ENCODE data around the gene UPF3A.
"Not testable (repeated sequence)": the region's sequence is repeated elsewhere in the genome, so short reads cannot be mapped to it uniquely, and the experiment has no call there.

UPF3A gene

DNA sequence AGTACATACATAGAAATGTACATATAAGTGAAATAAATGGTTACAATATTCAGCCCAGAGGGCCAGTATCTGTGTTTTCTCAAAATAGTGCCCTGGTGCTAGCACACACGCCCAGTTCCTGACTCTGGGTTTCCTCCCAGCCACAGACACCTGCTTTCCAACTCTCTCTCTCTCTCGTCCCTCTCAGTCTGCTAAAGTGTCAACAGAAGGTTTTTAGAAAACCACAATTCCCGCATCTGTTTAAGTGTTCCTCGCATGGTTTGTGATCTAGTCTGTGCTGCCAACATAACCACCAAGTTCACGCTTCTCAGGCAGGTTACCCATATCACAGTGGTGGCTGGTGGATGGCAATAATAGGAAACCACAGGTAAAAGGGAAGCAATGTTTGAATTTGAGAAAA, 17.8 kb upstream of the UPF3A start:
- POLR2A ChIA-PET: no interaction called here
- DNase-seq (ENCODE audit: extremely low spot score): no peak
- CTCF ChIA-PET: no interaction called here
- TF ChIP-seq LEF1 (IDR thresholded peaks at IDR 0.05; ENCODE audit: borderline replicate concordance) (no peak), ARNT (IDR thresholded peaks at IDR 0.05) (no peak), FOXA1 (IDR thresholded peaks at IDR 0.05) (no peak), ELF4 (IDR thresholded peaks at IDR 0.05) (no peak), PKNOX1 (IDR thresholded peaks at IDR 0.05) (no peak), BHLHE40 (IDR thresholded peaks at IDR 0.05; ENCODE audit: borderline replicate concordance) (no peak), TARDBP (IDR thresholded peaks at IDR 0.05) (no peak), SP1 (IDR thresholded peaks at IDR 0.05) (no peak), HDGF (IDR thresholded peaks at IDR 0.05; ENCODE audit: borderline replicate concordance) (no peak), FOXM1 (IDR thresholded peaks at IDR 0.05; ENCODE audit: borderline replicate concordance) (no peak), CTBP1 (IDR thresholded peaks at IDR 0.05; ENCODE audit: borderline replicate concordance) (no peak), SUZ12 (IDR thresholded peaks at IDR 0.05) (no peak), L3MBTL2 (conservative IDR thresholded peaks at IDR 0.05) (no peak), NFRKB (IDR thresholded peaks at IDR 0.05) (no peak), FOXK2 (IDR thresholded peaks at IDR 0.05) (no peak)

GRCh38 chr13:114264313-114264712, 17.1 kb upstream of the UPF3A start:
- POLR2A ChIA-PET: not testable (repeated sequence)

DNA sequence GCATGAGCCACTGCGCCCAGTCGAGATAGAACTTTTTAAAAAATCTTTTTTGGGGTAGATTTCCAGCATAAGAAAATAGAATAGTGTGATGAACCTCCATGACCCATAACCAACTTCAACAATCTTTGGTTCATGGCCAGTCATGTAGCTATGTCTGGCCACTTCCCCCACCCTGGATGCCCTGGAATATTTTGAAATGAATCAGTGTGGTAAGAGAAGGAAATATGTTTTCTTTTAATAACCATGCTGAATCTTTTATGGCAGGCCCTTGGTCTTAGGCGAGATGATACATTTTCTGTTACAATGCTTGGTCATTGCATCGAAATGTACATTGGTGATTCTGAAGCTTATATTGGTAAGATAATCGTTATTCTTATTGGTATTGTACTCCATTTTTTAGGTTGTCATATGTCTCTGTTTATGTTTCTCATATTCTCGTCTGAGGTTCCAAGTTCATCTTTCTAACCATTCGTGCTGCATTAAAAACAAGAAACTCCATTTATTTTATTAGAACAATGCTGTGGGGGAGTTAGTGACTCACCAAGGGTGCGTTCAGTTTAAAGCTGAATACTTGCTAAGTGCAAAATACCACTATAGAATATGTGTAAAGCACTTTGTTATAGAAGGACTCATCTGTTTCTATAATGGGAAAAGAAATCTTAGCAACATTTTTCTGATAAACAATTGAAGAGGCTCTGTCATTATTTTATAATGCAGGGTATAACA, 16.4 kb upstream of the UPF3A start:
- TF ChIP-seq SP1 (IDR thresholded peaks at IDR 0.05) (no peak), ELF4 (IDR thresholded peaks at IDR 0.05) (no peak), BHLHE40 (IDR thresholded peaks at IDR 0.05; ENCODE audit: borderline replicate concordance) (no peak), CTBP1 (IDR thresholded peaks at IDR 0.05; ENCODE audit: borderline replicate concordance) (no peak), L3MBTL2 (conservative IDR thresholded peaks at IDR 0.05) (no peak), HDGF (IDR thresholded peaks at IDR 0.05; ENCODE audit: borderline replicate concordance) (no peak), LEF1 (IDR thresholded peaks at IDR 0.05; ENCODE audit: borderline replicate concordance) (no peak), PKNOX1 (IDR thresholded peaks at IDR 0.05) (no peak), ARNT (IDR thresholded peaks at IDR 0.05) (no peak), FOXM1 (IDR thresholded peaks at IDR 0.05; ENCODE audit: borderline replicate concordance) (no peak), ZNF384 (IDR thresholded peaks at IDR 0.05) (no peak), FOXK2 (IDR thresholded peaks at IDR 0.05) (no peak), SUZ12 (IDR thresholded peaks at IDR 0.05) (no peak), TARDBP (IDR thresholded peaks at IDR 0.05) (no peak), FOXA1 (IDR thresholded peaks at IDR 0.05) (no peak), NFRKB (IDR thresholded peaks at IDR 0.05) (no peak)
- DNase-seq (ENCODE audit: extremely low spot score): no peak
- ChIA-PET POLR2A (no interaction called here), CTCF (no interaction called here)

More at GRCh38 chr13:114264313-114264712, 17.1 kb upstream of the UPF3A start:
- DNase-seq (ENCODE audit: extremely low spot score); CTCF ChIA-PET: not testable (repeated sequence)

- ChIA-PET CTCF (no interaction called here), POLR2A (no interaction called here)
- TF ChIP-seq FOXK2 (IDR thresholded peaks at IDR 0.05) (no peak), PKNOX1 (IDR thresholded peaks at IDR 0.05) (no peak), ZNF384 (IDR thresholded peaks at IDR 0.05) (no peak), ELF4 (IDR thresholded peaks at IDR 0.05) (no peak), L3MBTL2 (conservative IDR thresholded peaks at IDR 0.05) (no peak)
- no peak for DNase-seq (ENCODE audit: extremely low spot score)
Observed at GRCh38 chr13:114266241-114266640, 15.2 kb upstream of the UPF3A start.

DNA sequence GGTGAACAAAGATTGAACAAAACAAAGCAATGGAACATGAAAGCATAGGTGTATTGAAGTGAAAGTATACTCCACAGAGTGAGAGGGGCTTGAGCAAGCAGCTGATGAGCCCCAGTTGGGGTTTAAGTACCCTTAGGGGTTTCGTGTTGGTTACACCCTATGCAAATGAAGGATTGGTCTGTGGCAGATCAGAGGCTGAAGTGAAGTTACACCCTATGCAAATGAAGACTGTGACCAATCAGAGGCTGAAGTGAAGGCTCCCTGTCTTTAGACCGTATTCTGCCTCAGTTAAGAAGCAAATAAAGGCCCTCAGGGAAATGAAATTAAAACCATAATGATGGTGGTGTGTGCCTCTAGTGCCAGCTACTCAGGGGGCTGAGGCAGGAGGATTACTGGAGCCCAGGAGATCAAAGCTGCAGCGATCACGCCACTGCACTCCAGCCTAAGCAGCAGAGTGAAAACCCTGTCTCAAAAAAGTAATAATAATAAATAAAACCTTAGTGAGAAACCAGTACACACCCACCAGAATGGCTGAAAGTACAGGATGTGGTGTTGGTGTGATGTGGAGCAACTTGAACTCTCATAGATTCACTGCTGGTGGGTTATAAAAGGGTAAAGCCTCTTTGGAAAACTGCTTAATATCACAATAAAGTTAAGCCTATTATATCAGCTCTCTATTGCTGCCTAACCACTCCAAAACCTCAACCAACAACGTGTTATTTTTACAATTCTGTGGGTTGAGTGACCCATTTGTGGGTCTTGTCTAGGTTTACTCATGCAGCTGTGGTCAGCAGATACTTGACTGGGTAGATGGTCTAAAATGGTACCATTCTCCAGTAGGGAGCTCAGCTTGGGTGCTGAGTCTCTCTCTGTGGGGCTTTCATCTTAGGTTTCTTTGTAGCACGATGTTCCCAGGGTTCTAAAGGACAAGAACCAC, 12.8 kb upstream of the UPF3A start:
- DNase-seq (ENCODE audit: extremely low spot score): no peak
- ChIA-PET POLR2A (no interaction called here), CTCF (no interaction called here)
- TF ChIP-seq ELF4 (IDR thresholded peaks at IDR 0.05): no peak
- no peak for TF ChIP-seq TARDBP (IDR thresholded peaks at IDR 0.05)
- no peak for TF ChIP-seq CTBP1 (IDR thresholded peaks at IDR 0.05; ENCODE audit: borderline replicate concordance)
- no peak for TF ChIP-seq FOXA1 (IDR thresholded peaks at IDR 0.05)
- TF ChIP-seq SP1 (IDR thresholded peaks at IDR 0.05): no peak
- TF ChIP-seq ARNT (IDR thresholded peaks at IDR 0.05): no peak
- no peak for TF ChIP-seq FOXK2 (IDR thresholded peaks at IDR 0.05)

GRCh38 chr13:114269281-114269770, 12.1 kb upstream of the UPF3A start:
- ChIA-PET CTCF (no interaction called here), POLR2A (no interaction called here)
- no peak for DNase-seq (ENCODE audit: extremely low spot score)
- no peak for TF ChIP-seq L3MBTL2 (conservative IDR thresholded peaks at IDR 0.05)
- TF ChIP-seq HDGF (IDR thresholded peaks at IDR 0.05; ENCODE audit: borderline replicate concordance): no peak
- no peak for TF ChIP-seq SP1 (IDR thresholded peaks at IDR 0.05)
- TF ChIP-seq FOXK2 (IDR thresholded peaks at IDR 0.05): no peak
- TF ChIP-seq ARNT (IDR thresholded peaks at IDR 0.05): no peak
- TF ChIP-seq BHLHE40 (IDR thresholded peaks at IDR 0.05; ENCODE audit: borderline replicate concordance): no peak
